Thyroid gland (tissue), 4 donors: Measurements from ENCODE around the gene PAK5.

Source experiments
- POLR2A ChIP-seq, 2 donors: fragments of 450-650 bp; IDR thresholded peaks; one replicate each; pipeline ENCODE4 v1.6.1; 2017; ENCODE audit warnings: antibody characterized with exemption in 2 of 2, mild to moderate bottlenecking in 2 of 2, moderate library complexity in 1 of 2
- TF ChIP-seq, protein P1 (sequence below), 6 experiments: fragments of 200-600 bp in 3 of 6; fragments of 450-650 bp in 3 of 6; sonication (generic) in 3 of 6; IDR thresholded peaks; one replicate each; pipeline ENCODE4 v1.5.1; 2016 to 2019; ENCODE audit warnings: antibody characterized with exemption in 6 of 6, mild to moderate bottlenecking in 2 of 6, inconsistent platforms in 1 of 6, moderate library complexity in 1 of 6

DNA sequence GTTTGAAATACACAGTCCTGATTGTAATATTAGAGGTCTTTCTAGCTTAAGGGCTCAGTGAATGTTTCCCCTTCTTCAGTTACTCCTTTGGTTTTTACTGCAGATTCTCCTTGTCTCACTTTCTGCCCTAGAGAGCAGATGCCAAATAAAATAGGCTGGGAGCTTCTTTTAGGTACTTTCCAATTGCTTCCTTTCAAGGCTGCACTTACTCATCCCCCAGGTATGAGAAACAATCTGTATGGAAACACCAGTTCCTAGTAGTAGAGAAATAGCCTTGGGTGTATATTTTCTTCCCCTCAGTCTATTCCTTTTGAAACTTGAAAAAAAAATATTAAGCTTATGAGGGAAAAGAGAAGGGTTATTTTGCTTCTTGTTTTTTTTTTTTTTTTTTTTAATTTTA, 139.7 kb downstream of the PAK5 start:
- no peak for TF ChIP-seq POLR2A (IDR thresholded peaks at IDR 0.05)
- TF ChIP-seq, protein P1, sequence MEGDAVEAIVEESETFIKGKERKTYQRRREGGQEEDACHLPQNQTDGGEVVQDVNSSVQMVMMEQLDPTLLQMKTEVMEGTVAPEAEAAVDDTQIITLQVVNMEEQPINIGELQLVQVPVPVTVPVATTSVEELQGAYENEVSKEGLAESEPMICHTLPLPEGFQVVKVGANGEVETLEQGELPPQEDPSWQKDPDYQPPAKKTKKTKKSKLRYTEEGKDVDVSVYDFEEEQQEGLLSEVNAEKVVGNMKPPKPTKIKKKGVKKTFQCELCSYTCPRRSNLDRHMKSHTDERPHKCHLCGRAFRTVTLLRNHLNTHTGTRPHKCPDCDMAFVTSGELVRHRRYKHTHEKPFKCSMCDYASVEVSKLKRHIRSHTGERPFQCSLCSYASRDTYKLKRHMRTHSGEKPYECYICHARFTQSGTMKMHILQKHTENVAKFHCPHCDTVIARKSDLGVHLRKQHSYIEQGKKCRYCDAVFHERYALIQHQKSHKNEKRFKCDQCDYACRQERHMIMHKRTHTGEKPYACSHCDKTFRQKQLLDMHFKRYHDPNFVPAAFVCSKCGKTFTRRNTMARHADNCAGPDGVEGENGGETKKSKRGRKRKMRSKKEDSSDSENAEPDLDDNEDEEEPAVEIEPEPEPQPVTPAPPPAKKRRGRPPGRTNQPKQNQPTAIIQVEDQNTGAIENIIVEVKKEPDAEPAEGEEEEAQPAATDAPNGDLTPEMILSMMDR (IDR thresholded peaks at IDR 0.05): no peak
